ENCODE results near the gene ZMIZ1.

- TF ChIP-seq CTCF (IDR thresholded peaks at IDR 0.05): no peak
- TF ChIP-seq POLR2A (IDR thresholded peaks at IDR 0.05): no peak
These were observed 173.3 kb downstream of the ZMIZ1 start for GRCh38 chr10:79241990-79242619.

Data from lower leg skin (tissue), 3 donors.